DMS 273 treated with DMSO at 0.1 percent for 48 hours (cell line): Measurements from ENCODE around the gene TMEM218.

Experiments used
- DNase-seq: peaks from one replicate; lab custom pipeline; 2025; lab: John Stamatoyannopoulos, UW

Gene TMEM218

DNA sequence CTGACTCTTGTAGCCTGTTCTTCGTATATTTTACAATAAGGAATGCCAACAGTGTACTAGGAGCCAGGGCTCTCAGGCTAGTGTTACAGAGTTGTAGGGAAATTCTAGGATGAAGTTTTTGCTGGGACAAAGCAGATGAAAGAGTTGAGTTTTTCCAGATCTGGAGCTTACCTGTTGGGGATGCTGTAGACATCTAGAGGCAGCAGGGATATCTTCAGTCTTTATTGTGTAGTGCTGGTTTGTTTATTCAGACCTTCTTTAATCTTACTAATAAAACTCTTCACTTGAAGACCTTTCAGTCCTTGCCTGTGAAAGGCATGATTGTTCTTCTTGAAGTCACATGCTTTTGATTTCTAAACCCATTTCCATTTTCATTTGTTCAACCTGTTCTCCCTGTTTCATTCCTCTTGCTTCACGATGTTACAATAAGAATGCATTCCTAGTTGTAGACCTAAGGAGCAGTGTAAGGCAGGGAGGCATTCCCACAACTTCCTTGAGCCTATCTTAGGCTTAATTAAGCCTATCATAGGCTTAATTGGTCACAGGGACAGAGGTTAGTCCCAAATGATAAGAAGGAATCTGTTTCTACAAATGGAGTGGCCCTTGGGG is 56.2 kb downstream of the TMEM218 start:
- DNase-seq, result no peak

DNA sequence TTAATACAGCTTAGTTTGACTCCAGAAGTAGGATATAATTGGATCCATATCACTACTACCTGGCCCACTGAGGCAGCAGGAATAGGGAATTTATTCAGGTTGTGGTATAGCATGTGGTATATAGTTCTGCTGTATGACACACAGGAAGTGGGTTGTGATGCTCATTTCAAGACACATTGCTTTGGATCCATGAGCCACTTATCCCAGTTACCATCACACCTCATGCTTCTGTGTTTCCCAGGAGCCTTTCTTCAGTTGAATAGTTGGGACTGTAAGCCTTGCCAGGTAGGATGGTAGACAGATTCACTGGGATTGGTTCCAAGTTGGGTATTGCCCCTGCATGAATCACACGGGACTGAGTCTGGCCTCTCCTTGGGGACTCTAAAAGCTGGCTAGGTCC is 58.3 kb downstream of the TMEM218 start:
- no peak for DNase-seq

GRCh38 chr11:125052047-125052446 is 59.4 kb downstream of the TMEM218 start:
- DNase-seq, result no peak

DNA sequence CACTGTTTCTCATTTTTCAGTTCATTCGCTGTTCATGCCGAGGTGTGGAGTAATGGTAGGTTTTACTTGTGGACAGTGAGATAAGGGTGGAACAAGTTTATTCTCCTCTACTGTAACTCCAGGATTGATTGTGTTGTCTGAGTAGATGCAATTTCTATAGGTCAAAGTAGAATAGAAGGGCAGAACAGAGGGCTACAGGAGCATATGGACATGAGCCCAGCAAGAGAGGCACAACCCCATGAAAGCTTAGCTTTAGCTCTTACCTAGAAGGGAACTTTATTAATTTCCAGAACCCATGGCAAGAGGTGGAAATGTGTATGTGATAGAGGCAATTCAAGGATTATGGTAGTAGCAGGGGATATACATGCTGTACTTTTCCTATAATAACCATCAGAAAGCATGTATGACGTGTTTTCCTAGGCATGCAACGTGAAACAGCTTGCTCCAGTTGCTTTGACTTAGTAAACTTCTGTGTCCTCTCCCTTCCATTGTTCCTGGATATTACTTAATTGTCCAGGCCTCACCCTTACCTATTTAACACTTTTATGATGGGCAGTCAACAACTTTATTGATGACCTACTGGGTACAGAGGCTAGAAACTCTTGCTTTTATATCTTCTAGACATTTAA is 62.1 kb downstream of the TMEM218 start:
- no peak for DNase-seq
